GM21360 (cell line): ENCODE measurements around the gene XPA.
"Not testable (repeated sequence)": the region's sequence is repeated elsewhere in the genome, so short reads cannot be mapped to it uniquely, and the experiment has no call there.

Source experiments
- ATAC-seq: cut with Tn5 transposase; IDR thresholded peaks from one replicate; pipeline ENCODE4 v1.9.1; 2021; ENCODE audit warnings: mild to moderate bottlenecking, moderate library complexity; ENCODE audit not compliant: unreplicated experiment

XPA gene

GRCh38 chr9:97704345-97704677, 7.2 kb upstream of the XPA start:
- no peak for ATAC-seq

DNA sequence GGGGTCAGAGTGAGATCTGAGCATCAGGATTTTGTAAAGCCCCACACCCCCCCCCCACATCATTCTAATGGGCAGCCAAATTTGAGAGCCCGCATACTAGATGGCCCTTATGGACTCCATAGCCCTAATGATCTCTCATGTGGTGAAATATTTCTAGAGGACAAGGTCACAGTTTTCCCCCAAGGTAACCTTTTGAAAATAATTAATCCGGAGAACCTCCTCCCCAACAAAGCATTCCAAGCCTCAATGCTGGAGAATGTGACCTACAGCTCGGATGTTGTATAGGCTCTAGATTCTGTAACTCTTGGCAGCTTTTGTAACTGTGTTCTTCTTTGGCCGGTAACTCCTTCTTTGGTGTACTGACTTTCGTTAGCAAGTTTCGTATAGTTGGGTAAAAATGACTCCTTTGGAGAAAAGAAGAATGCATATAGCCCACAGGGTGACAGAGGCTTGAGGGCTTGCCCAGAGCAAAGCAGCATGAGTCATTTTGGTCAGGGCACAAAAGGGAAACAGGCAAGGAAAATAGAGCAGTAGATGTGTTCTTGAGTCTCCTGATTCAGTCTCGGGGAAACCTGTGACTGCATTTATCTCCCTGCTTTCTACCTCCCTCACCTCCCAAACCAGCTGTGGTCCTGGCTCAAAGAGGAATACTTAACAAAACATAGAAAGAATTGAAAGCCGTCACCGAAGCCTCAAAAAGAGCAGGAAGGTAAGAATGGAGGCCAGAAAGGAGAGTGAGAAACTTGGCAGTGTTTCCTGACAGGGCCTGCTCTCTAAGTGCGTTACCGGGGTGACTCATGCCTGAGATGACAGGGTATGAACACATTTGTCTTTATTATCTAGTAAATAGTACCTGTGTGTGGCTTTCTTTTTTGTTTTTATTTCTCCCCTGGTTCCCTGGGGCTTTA, 6.6 kb upstream of the XPA start:
- no peak for ATAC-seq

DNA sequence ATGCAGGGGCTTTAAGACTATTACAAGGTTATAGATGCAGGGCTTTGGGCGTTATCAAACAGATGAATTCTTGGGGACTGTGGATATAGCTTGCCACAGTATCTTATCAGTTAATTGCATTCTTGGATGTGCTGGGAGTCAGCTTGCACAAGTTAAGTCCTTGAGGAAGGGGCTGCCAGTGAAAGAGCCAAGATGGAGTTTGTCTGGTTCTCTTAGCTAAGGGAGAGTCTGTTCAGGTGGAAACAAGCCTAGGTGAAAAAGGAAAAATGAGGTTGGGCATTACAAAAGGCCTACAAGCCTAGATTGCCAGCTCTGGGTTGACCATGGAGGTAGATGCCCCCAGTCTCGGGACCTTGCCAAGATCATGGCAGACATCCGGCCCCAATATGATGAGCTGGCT, 2.7 kb upstream of the XPA start:
- ATAC-seq = not testable (repeated sequence)

DNA sequence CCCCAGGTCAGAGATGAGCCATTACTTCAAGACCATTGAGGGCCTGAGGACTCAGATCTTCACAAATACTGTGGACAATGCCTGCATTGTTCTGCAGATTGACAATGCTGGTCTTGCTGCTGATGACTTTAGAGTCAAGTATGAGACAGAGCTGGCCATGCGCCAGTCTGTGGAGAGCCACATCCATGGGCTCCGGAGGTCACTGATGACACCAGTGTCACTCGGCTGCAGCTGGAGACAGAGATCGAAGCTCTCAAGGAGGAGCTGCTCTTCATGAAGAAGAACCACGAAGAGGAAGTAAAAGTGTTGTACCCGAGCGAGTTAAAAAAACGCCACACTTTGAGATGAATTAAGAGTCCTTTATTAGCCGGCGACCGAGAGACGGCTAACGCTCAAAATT, 2.1 kb upstream of the XPA start:
- not testable (repeated sequence) for ATAC-seq

GRCh38 chr9:97698865-97699264, 1.7 kb upstream of the XPA start:
- no peak for ATAC-seq

DNA sequence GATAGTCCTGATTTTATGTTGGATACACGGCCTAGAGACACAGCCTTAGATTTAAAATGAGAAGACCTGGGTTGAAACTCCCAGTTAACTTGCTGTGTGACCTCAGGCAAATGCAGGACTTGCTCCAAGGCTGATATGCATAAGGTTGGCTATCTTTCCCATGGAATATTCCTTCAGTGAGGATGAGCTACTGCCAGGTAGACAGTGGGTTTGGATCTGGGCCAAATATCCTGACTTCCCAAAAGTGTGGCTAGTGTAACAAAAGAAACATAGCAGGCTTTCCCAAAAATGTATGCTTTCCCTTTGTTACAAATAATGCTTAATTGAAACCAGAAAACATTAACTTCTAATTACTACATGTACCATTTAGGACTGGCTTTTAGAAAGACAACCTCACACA, 697 bp upstream of the XPA start:
- no peak for ATAC-seq

DNA sequence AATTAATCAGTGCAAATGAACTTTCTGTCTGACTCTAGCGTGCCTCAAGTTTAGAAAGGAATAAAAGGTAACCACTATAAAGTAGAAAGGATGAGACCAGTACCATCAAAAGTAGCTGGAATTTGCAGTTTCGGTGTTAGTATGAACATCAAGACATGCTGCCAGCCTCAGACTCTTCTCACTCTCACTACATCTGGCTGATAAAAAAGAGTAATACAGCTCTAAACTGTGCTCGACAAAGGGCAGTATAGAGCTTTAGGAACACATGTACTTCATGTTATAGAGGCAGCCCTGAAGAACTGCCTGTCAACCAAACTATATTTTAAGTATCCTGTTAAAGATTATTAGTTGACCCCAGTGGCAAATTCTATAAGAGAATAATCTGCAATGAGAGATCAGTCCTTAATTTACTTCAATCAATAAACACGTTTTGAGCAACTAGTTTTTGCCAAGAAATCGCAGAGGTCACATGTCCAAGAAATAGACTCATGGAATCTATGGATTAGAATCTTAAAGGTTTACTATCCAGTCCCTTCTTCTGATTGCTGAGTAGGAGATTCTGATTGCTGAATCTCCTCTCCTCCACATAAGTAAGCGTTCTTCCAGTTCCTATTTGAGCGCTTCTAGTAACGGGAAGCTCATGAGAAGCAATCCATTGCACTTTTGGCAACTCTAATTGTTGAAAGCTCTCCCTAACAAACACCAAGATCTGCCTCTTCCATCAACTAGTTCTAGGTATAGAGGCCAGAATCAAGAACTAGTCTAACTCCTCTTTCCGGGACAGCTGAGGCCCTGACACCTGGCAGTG, 941 bp downstream of the XPA start:
- no peak for ATAC-seq

- no peak for ATAC-seq
These were observed 1.8 kb downstream of the XPA start for GRCh38 chr9:97695390-97695789.

GRCh38 chr9:97694769-97695168, 2.4 kb downstream of the XPA start:
- ATAC-seq = no peak

DNA sequence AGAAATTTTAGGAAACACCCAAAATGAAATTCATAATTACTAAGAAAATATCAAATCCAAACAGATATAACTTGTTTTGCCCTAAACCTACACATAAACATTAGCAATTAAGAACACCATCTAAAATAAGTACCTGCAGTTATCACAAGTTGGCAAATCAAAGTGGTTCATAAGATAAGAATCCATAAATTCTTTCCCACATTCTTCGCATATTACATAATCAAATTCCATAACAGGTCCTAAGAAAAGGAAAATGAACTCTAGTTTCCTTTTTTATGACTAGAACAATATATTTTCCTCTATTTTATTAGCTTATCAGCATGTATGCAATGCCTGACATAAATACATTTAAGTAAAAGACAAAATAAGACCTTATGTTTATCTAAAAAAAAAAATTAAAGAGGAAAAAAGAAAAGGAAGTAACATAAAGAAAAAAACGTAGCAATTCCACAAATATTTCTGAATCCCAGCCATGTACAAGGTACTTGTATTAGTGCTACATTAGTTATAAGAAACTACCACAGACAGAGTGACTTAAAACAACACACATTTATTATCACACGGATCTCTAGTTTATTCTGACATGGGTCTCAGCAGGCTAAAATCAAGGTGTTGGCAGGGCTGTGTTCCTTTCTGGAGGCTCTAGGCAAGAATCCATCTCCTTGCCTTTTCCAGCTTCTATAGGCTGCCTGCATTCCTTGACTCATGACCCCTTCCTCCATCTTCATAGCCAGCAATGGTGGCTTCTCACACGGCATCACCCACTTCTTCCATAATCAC, 7.5 kb downstream of the XPA start:
- no peak for ATAC-seq

DNA sequence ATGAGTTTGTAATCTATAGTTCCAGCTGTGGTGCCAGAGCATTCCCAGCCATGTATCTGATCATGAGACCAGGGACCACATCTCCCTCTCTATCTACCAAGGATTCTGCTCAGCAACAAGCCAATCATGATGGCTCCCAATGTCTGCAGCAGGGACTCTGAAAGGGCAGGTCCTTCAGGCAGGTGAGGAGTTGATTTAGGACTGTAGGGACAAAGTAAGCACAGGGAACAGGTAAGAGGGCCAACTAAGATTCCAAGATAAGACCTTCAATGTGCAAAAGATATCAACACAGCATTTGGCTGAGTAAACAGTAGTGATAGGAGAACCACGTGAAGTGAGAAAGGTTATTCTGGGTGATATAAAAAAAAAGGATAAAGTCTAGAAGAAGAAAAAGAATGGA, 8.5 kb downstream of the XPA start:
- no peak for ATAC-seq

- ATAC-seq = no peak
These were observed 14.9 kb downstream of the XPA start for GRCh38 chr9:97682242-97682641.

DNA sequence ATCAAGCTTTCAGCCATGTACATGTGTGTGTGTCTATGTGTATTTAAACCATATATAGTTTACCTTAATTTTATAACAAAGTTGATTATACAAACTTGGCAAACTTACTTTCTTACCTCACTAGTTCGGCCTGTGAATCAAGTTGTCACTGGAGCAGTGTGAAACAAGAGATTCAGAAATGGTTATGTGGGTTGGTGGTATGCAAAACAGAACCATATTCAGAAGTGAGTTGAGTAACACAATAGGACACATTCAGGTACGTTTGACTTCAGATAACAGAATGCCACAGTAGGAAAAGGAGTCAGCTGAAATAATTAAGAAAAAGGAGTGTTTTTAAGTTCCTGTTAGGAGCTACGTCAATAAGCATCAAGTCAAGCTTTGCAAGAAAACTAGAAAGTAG, 21.5 kb downstream of the XPA start:
- ATAC-seq = no peak

GRCh38 chr9:97673922-97674321, 23.2 kb downstream of the XPA start:
- no peak for ATAC-seq

- no peak for ATAC-seq
These were observed 24.7 kb downstream of the XPA start for GRCh38 chr9:97672403-97672802.

- no peak for ATAC-seq
These were observed 26.6 kb downstream of the XPA start for GRCh38 chr9:97670586-97670985.

GRCh38 chr9:97668485-97668884, 28.7 kb downstream of the XPA start:
- no peak for ATAC-seq

- no peak for ATAC-seq
These were observed 30.0 kb downstream of the XPA start for GRCh38 chr9:97666907-97667686.

- ATAC-seq = no peak
These were observed 31.4 kb downstream of the XPA start for GRCh38 chr9:97665742-97666141.

DNA sequence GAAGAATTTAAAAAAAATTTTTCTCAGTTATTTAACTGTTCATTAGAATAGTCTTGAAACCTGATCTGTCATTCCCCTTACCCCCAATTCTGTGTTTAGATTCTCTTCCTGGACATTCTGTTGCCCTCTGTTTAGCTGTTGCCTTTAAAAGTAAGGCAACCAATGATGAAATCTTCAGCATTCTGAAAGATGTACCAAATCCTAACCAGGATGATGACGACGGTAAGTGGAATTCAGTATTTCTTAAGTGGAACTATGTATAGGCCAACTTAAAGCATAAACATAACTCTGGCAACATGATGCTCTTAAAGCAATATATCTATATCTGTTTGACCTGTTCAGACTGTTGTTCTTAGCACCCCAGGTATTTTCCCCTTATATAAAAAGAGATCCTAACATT, 36.3 kb downstream of the XPA start:
- no peak for ATAC-seq

DNA sequence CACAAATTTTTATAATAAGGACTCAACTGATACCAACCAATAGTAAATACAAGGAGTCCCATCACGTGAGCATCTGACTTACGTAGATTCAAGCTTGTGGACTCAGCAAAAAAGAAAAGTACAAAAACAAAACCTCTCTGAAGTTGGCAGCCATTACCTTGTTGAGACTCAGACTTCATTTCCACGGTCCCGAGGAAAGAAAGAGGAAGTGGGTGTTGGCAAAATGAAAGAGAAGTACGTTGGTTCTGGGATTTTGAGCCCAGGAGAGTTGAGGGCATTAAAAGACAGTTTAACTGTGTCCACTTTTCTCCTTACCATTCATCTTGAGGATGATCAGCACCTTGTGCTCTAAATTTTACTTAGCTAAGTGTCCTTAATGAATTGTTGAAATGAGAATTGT, 36.8 kb downstream of the XPA start:
- ATAC-seq = no peak
